ENCODE measurements around the gene RHBDF2.

Gene RHBDF2

DNA sequence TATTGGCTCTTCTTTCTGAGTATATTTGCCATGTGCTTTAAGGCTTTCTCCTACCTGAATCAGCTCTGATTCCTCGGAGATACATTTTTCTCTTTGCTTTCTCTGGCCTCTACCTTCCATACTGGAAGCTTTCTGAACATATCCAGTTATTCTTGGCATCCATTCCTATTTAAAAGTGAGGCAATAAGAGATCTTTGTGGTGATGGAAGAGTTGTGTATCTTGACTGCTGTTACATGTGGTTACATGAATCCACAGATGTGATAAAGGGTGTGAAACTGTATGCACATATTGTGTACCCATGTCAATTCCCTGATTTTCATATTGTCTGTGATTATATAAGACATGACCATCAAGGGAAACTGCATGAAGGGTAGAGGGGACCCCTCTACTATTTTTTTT is 72.7 kb downstream of the RHBDF2 start:
- ChIA-PET CTCF (interaction anchor here (1.4 kb wide), 1 partner anchor 31 kb away, joined by 3 read pairs; no protein-coding TSS in a partner anchor), POLR2A (interaction anchor here (0.5 kb wide), 1 partner anchor 1409 kb away, joined by 3 read pairs; no protein-coding TSS in a partner anchor)
- no peak for TF ChIP-seq SP1 (IDR thresholded peaks at IDR 0.05)
- TF ChIP-seq, protein P1, sequence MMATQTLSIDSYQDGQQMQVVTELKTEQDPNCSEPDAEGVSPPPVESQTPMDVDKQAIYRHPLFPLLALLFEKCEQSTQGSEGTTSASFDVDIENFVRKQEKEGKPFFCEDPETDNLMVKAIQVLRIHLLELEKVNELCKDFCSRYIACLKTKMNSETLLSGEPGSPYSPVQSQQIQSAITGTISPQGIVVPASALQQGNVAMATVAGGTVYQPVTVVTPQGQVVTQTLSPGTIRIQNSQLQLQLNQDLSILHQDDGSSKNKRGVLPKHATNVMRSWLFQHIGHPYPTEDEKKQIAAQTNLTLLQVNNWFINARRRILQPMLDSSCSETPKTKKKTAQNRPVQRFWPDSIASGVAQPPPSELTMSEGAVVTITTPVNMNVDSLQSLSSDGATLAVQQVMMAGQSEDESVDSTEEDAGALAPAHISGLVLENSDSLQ (IDR thresholded peaks at IDR 0.05), result no peak
- TF ChIP-seq FOXK2 (IDR thresholded peaks at IDR 0.05), result no peak
- TF ChIP-seq ZNF384 (IDR thresholded peaks at IDR 0.05), result no peak
- TF ChIP-seq FOXA1 (IDR thresholded peaks at IDR 0.05), result no peak
- TF ChIP-seq TARDBP (IDR thresholded peaks at IDR 0.05), result no peak
- no peak for TF ChIP-seq NFRKB (IDR thresholded peaks at IDR 0.05)
- TF ChIP-seq LEF1 (IDR thresholded peaks at IDR 0.05; ENCODE audit: borderline replicate concordance), result no peak
- TF ChIP-seq HDGF (IDR thresholded peaks at IDR 0.05; ENCODE audit: borderline replicate concordance), result no peak
- TF ChIP-seq FOXM1 (IDR thresholded peaks at IDR 0.05; ENCODE audit: borderline replicate concordance), result no peak
- no peak for TF ChIP-seq L3MBTL2 (conservative IDR thresholded peaks at IDR 0.05)
- no peak for TF ChIP-seq SUZ12 (IDR thresholded peaks at IDR 0.05)
- no peak for TF ChIP-seq CTBP1 (IDR thresholded peaks at IDR 0.05; ENCODE audit: borderline replicate concordance)
- TF ChIP-seq BHLHE40 (IDR thresholded peaks at IDR 0.05; ENCODE audit: borderline replicate concordance), result no peak
- no peak for TF ChIP-seq ELF4 (IDR thresholded peaks at IDR 0.05)
- TF ChIP-seq ARNT (IDR thresholded peaks at IDR 0.05), result no peak
- DNase-seq (ENCODE audit: extremely low spot score), result no peak

DNA sequence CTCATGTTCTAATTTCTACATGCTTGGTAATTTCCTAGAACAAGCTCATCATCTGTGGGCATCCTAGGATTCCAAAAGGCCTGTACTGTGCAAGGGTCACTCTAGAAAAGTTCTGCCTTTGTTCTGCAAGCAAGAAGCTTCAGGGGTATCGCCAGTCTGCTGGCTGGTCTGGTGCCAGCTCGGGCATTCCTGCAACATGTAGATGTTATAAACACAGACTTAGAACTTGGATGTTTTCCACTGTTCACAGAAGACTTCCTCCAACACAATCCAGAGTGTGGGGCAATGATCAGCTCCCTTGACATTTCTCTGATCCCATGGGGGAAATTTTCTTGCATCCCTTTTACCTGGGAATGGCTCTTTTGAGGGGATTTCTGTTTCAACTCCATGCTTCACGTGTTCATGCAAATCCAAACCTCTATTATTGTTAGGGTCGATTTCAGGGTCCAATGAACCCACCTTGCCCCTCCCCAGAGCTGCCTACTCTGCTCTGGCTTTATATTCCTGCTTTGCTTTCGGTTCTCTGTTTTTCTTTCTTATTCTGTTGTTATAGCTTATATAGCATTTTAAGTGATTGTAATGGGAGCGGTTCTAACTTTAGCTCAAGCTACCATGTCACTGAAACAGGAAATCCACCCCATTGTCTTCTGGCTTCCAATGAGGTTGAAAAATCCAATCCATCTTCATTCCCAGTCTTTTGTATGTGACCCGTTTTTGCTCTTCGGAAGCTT is 73.6 kb downstream of the RHBDF2 start:
- CTCF ChIA-PET, result interaction anchor here (0.6 to 1.4 kb wide), 2 partner anchors 17 to 32 kb away, joined by 3 read pairs; no protein-coding TSS in a partner anchor
- TF ChIP-seq SP1 (IDR thresholded peaks at IDR 0.05) (no peak), CTBP1 (IDR thresholded peaks at IDR 0.05; ENCODE audit: borderline replicate concordance) (no peak), L3MBTL2 (conservative IDR thresholded peaks at IDR 0.05) (no peak), LEF1 (IDR thresholded peaks at IDR 0.05; ENCODE audit: borderline replicate concordance) (no peak), TARDBP (IDR thresholded peaks at IDR 0.05) (no peak), SUZ12 (IDR thresholded peaks at IDR 0.05) (no peak), ELF4 (IDR thresholded peaks at IDR 0.05) (no peak), FOXA1 (IDR thresholded peaks at IDR 0.05) (no peak), HDGF (IDR thresholded peaks at IDR 0.05; ENCODE audit: borderline replicate concordance) (no peak), FOXM1 (IDR thresholded peaks at IDR 0.05; ENCODE audit: borderline replicate concordance) (no peak), FOXK2 (IDR thresholded peaks at IDR 0.05) (no peak), BHLHE40 (IDR thresholded peaks at IDR 0.05; ENCODE audit: borderline replicate concordance) (no peak), NFRKB (IDR thresholded peaks at IDR 0.05) (no peak), ZNF384 (IDR thresholded peaks at IDR 0.05) (no peak), ARNT (IDR thresholded peaks at IDR 0.05) (no peak)
- TF ChIP-seq, protein P1 (IDR thresholded peaks at IDR 0.05), result no peak
- no peak for DNase-seq (ENCODE audit: extremely low spot score)
- POLR2A ChIA-PET, result interaction anchor here (0.5 to 0.6 kb wide), 2 partner anchors 33 to 1409 kb away, joined by 3 read pairs; no protein-coding TSS in a partner anchor

GRCh38 chr17:76426853-76427252 is 74.4 kb downstream of the RHBDF2 start:
- ChIA-PET POLR2A (interaction anchor here (0.6 kb wide), 1 partner anchor 32 kb away, joined by 3 read pairs; no protein-coding TSS in a partner anchor), CTCF (no interaction called here)
- no peak for DNase-seq (ENCODE audit: extremely low spot score)
- no peak for TF ChIP-seq CTBP1 (IDR thresholded peaks at IDR 0.05; ENCODE audit: borderline replicate concordance)
- TF ChIP-seq FOXK2 (IDR thresholded peaks at IDR 0.05), result no peak
- TF ChIP-seq SP1 (IDR thresholded peaks at IDR 0.05), result no peak
- no peak for TF ChIP-seq TARDBP (IDR thresholded peaks at IDR 0.05)
- no peak for TF ChIP-seq BHLHE40 (IDR thresholded peaks at IDR 0.05; ENCODE audit: borderline replicate concordance)
- TF ChIP-seq NFRKB (IDR thresholded peaks at IDR 0.05), result no peak
- no peak for TF ChIP-seq ZNF384 (IDR thresholded peaks at IDR 0.05)
- TF ChIP-seq, protein P1 (IDR thresholded peaks at IDR 0.05), result no peak
- no peak for TF ChIP-seq HDGF (IDR thresholded peaks at IDR 0.05; ENCODE audit: borderline replicate concordance)
- no peak for TF ChIP-seq ARNT (IDR thresholded peaks at IDR 0.05)
- no peak for TF ChIP-seq L3MBTL2 (conservative IDR thresholded peaks at IDR 0.05)
- no peak for TF ChIP-seq SUZ12 (IDR thresholded peaks at IDR 0.05)
- TF ChIP-seq LEF1 (IDR thresholded peaks at IDR 0.05; ENCODE audit: borderline replicate concordance), result no peak
- TF ChIP-seq ELF4 (IDR thresholded peaks at IDR 0.05), result no peak
- no peak for TF ChIP-seq FOXM1 (IDR thresholded peaks at IDR 0.05; ENCODE audit: borderline replicate concordance)
- TF ChIP-seq FOXA1 (IDR thresholded peaks at IDR 0.05), result no peak

DNA sequence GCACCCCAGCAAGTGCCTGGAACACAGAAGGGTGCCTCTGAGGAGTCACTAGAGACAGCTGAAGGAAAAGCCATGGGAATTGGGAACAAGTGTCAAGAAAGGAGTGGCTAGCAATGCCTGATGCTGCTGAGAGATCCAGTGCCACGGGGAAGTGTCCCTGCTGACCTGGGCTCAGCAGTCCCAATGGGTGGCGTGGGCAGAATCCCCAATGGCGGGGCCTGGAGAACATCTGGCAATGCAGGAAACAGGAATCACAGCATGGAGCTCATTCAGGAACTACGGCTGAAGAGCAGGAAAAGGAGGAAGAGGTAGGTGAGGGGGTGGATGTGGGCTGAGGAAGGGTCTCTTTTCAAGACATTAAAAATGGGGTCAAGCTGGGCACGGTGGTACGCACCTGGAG is 78.4 kb downstream of the RHBDF2 start:
- POLR2A ChIA-PET, result no interaction called here
- TF ChIP-seq, protein P1 (IDR thresholded peaks at IDR 0.05), result no peak
- TF ChIP-seq TARDBP (IDR thresholded peaks at IDR 0.05) (no peak), BHLHE40 (IDR thresholded peaks at IDR 0.05; ENCODE audit: borderline replicate concordance) (no peak), ELF4 (IDR thresholded peaks at IDR 0.05) (no peak), NFRKB (IDR thresholded peaks at IDR 0.05) (no peak), SUZ12 (IDR thresholded peaks at IDR 0.05) (no peak), CTBP1 (IDR thresholded peaks at IDR 0.05; ENCODE audit: borderline replicate concordance) (no peak)
- CTCF ChIA-PET, result no interaction called here
- no peak for DNase-seq (ENCODE audit: extremely low spot score)

- POLR2A ChIA-PET, result no interaction called here
- no peak for DNase-seq (ENCODE audit: extremely low spot score)
- CTCF ChIA-PET, result no interaction called here
- no peak for TF ChIP-seq L3MBTL2 (conservative IDR thresholded peaks at IDR 0.05)
- no peak for TF ChIP-seq HDGF (IDR thresholded peaks at IDR 0.05; ENCODE audit: borderline replicate concordance)
- TF ChIP-seq, protein P1 (IDR thresholded peaks at IDR 0.05), result no peak
- TF ChIP-seq SP1 (IDR thresholded peaks at IDR 0.05), result no peak
- TF ChIP-seq FOXK2 (IDR thresholded peaks at IDR 0.05), result no peak
- TF ChIP-seq TARDBP (IDR thresholded peaks at IDR 0.05), result no peak
- no peak for TF ChIP-seq NFRKB (IDR thresholded peaks at IDR 0.05)
- TF ChIP-seq CTBP1 (IDR thresholded peaks at IDR 0.05; ENCODE audit: borderline replicate concordance), result no peak
- no peak for TF ChIP-seq FOXM1 (IDR thresholded peaks at IDR 0.05; ENCODE audit: borderline replicate concordance)
- TF ChIP-seq FOXA1 (IDR thresholded peaks at IDR 0.05), result no peak
Observed at GRCh38 chr17:76422406-76422805, 78.8 kb downstream of the RHBDF2 start.
